ENCODE measurements around the gene DDT.
"Not testable (repeated sequence)": the region's sequence is repeated elsewhere in the genome, so short reads cannot be mapped to it uniquely, and the experiment has no call there.

DNA sequence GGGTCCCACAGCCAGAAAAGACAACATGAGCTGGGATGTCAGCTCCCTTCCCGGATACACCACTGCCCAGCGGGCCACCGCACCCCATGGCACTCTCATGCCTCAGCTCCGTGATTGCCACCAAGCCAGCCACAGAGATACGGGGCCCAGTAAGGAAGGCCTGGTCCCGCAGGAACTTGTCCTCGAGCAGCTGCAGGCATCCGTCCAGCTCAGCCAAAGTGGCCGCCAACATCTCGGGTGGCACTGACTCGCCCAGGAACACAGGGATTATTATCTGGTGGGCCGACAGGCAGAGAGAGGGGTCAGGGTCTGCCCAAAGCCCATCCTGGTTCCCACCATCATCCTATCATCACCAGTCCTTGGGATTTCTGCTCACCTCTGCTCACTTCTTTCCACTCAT is 3.1 kb upstream of the DDT start:
- TF ChIP-seq, protein P1, sequence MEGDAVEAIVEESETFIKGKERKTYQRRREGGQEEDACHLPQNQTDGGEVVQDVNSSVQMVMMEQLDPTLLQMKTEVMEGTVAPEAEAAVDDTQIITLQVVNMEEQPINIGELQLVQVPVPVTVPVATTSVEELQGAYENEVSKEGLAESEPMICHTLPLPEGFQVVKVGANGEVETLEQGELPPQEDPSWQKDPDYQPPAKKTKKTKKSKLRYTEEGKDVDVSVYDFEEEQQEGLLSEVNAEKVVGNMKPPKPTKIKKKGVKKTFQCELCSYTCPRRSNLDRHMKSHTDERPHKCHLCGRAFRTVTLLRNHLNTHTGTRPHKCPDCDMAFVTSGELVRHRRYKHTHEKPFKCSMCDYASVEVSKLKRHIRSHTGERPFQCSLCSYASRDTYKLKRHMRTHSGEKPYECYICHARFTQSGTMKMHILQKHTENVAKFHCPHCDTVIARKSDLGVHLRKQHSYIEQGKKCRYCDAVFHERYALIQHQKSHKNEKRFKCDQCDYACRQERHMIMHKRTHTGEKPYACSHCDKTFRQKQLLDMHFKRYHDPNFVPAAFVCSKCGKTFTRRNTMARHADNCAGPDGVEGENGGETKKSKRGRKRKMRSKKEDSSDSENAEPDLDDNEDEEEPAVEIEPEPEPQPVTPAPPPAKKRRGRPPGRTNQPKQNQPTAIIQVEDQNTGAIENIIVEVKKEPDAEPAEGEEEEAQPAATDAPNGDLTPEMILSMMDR (IDR thresholded peaks at IDR 0.05) = not testable (repeated sequence)
- not testable (repeated sequence) for TF ChIP-seq REST (IDR thresholded peaks at IDR 0.05); POLR2A (IDR thresholded peaks at IDR 0.05; ENCODE audit: low read length); RAD21 (conservative IDR thresholded peaks at IDR 0.05 in 1 of 2, IDR thresholded peaks at IDR 0.05 in 1 of 2); BHLHE40 (IDR thresholded peaks at IDR 0.05; ENCODE audit: low read depth, low read length); MYC (IDR thresholded peaks at IDR 0.05; ENCODE audit: borderline replicate concordance, low read length); KDM1A (IDR thresholded peaks at IDR 0.05; ENCODE audit: low read depth); CHD2 (IDR thresholded peaks at IDR 0.05; ENCODE audit: low read length, partially characterized antibody); PHF8 (IDR thresholded peaks at IDR 0.05; ENCODE audit: borderline replicate concordance, low read depth); HOXA7 (CRISPR knock-in tag; IDR thresholded peaks at IDR 0.05); RFX5 (IDR thresholded peaks at IDR 0.05)

All from A549 (cell line).